Kidney (tissue), 14 donors: ENCODE measurements around the gene RASAL1. TPM values are rescaled to one million over a fixed set of nuclear protein-coding genes. Genes with fewer than 3 reads are reported as not detected.

ENCODE experiments used
- DNase-seq, 5 donors: peaks; one replicate each; pipeline ENCODE4 v3.0.0-alpha.2; 2013 to 2020
- FAIRE-seq: peaks from 2 replicates; lab custom pipeline; 2012; peaks lifted over from hg19 to GRCh38; lab: Jason Lieb, UNC
- H3K27ac ChIP-seq, 2 donors: one replicate each; pipeline ENCODE4 v1.7.0; 2013; ENCODE audit warnings: low read depth in 2 of 2, low read length in 2 of 2, inconsistent platforms in 1 of 2
- H3K27me3 ChIP-seq: one replicate; pipeline ENCODE4 v1.7.1; 2013; ENCODE audit warnings: low read length, inconsistent platforms; ENCODE audit not compliant: control insufficient read depth, insufficient read depth
- H3K36me3 ChIP-seq, 3 donors: one replicate each; pipeline versions ENCODE4 v1.7.0 to v1.7.1; 2013; ENCODE audit warnings: low read length in 3 of 3, control low read depth in 1 of 3, inconsistent platforms in 1 of 3; ENCODE audit not compliant: insufficient read depth in 3 of 3, control insufficient read depth in 2 of 3
- H3K4me1 ChIP-seq, 3 donors: one replicate each; pipeline versions ENCODE4 v1.7.0 to v1.7.1; 2013; ENCODE audit warnings: low read length in 3 of 3, inconsistent platforms in 1 of 3, low read depth in 1 of 3; ENCODE audit not compliant: control insufficient read depth in 2 of 3, insufficient read depth in 2 of 3
- H3K4me3 ChIP-seq, 3 donors: one replicate each; pipeline versions ENCODE4 v1.7.0 to v1.8.1; 2013; ENCODE audit warnings: low read length in 3 of 3, control low read depth in 1 of 3, inconsistent platforms in 1 of 3
- H3K9ac ChIP-seq, 3 donors: one replicate each; pipeline versions ENCODE4 v1.7.0 to v1.7.1; 2013; ENCODE audit warnings: low read length in 3 of 3, control low read depth in 1 of 3, inconsistent platforms in 1 of 3
- H3K9me3 ChIP-seq, 3 donors: one replicate each; pipeline versions ENCODE4 v1.7.0 to v1.7.1; 2013; ENCODE audit warnings: low read length in 3 of 3, control low read depth in 1 of 3, inconsistent platforms in 1 of 3; ENCODE audit not compliant: control insufficient read depth in 2 of 3, insufficient read depth in 1 of 3
- CTCF ChIP-seq: IDR thresholded peaks from 3 replicates; pipeline ENCODE4 v1.5.1; 2012; ENCODE audit warnings: mild to moderate bottlenecking, moderate library complexity, borderline replicate concordance; ENCODE audit not compliant: insufficient read depth; ENCODE audit errors: extremely low read depth
- intact Hi-C: fragments of 100-400 bp; cut with DNase I; formaldehyde crosslinking; loops from one replicate; pipeline ENCODE4 v1.11.1; 2022
- polyA plus RNA-seq: library from polyadenylated mRNA; stranded (reverse); fragments of 350-450 nt; fragmentation: Illumina TruSeq; extraction: RNeasy Lipid Tissue Mini Kit (QIAGEN cat#74804); gene quantifications from one replicate; pipeline ENCODE4 v1.2.3, GENCODE V29; 2014; ENCODE audit warnings: low read depth, low replicate concordance; ENCODE audit not compliant: insufficient read depth
- total RNA-seq: library from RNA; stranded (reverse); fragmentation: NEBNext Ultra II Directional; extraction: Animal tissue kit (Norgen Biotek cat#: 25700); gene quantifications from one replicate; pipeline ENCODE4 v1.2.1, GENCODE V29; 2021
- donor health status: control.
- donor health status: control.
- donor health status: control.
- donor health status: control.
- donor health status: control.
- donor health status: DM: yes; HTN: yes; CAD: no.
- donor health status: Normal renal cell carcinoma (clear cell type).

The RASAL1 gene
- total and polyA plus RNA-seq, 2 donors from 2014 or later: 23.5 to 58.3 TPM

GRCh38 chr12:113133666-113134065 lies 1.9 kb downstream of the RASAL1 start:
- TF ChIP-seq CTCF: no peak
- peaks cover 0 to 10% (median 9%) of the 10 kb centered on the region in 3 donors for H3K4me1 ChIP-seq
- intact Hi-C loops: no loop called here
- no peaks in the 10 kb centered on the region for H3K27me3 ChIP-seq
- H3K9ac ChIP-seq: peak overlapping the region in 1 of 3 donors; percentile 7
- H3K27ac ChIP-seq: peak overlapping the region in 1 of 2 donors; percentile 13
- FAIRE-seq (no peak), DNase-seq (no peak)
- no peaks in the 10 kb centered on the region for H3K36me3 ChIP-seq
- H3K9me3 ChIP-seq: no peaks in the 10 kb centered on the region
- H3K4me3 ChIP-seq: no peak overlapping the region

- FAIRE-seq (no peak), DNase-seq (no peak)
- H3K4me3 ChIP-seq: no peak overlapping the region
- no peaks in the 10 kb centered on the region for H3K9me3 ChIP-seq
- H3K27ac ChIP-seq: no peak overlapping the region
- no peaks in the 10 kb centered on the region for H3K36me3 ChIP-seq
- intact Hi-C loops: no loop called here
- TF ChIP-seq CTCF: no peak
- no peaks in the 10 kb centered on the region for H3K27me3 ChIP-seq
- H3K4me1 ChIP-seq: peaks cover 0 to 7% (median 4%) of the 10 kb centered on the region in 3 donors
- peak overlapping the region in 1 of 3 donors; percentile 14 for H3K9ac ChIP-seq
Measured at GRCh38 chr12:113133036-113133435, 2.5 kb downstream of the RASAL1 start.

GRCh38 chr12:113131556-113131955 lies 4.0 kb downstream of the RASAL1 start:
- TF ChIP-seq CTCF: no peak
- intact Hi-C loops: no loop called here
- FAIRE-seq: no peak
- peaks cover 0 to 6% (median 0%) of the 10 kb centered on the region in 3 donors for H3K4me1 ChIP-seq
- H3K36me3 ChIP-seq: no peaks in the 10 kb centered on the region
- DNase-seq: no peak
- no peak overlapping the region for H3K9ac ChIP-seq
- H3K9me3 ChIP-seq: no peaks in the 10 kb centered on the region
- H3K27me3 ChIP-seq: no peaks in the 10 kb centered on the region
- H3K27ac ChIP-seq: no peak overlapping the region
- H3K4me3 ChIP-seq: no peak overlapping the region
